Uterus (tissue), 4 donors: ENCODE results near the gene FNTB. TPM values are rescaled to one million over a fixed set of nuclear protein-coding genes. Genes with fewer than 3 reads are reported as not detected.

Experiments used
- DNase-seq, 2 donors: peaks; one replicate each; pipeline ENCODE4 v3.0.0-alpha.2; 2019 to 2020
- H3K27ac ChIP-seq, 2 donors: fragments of 200-600 bp; sonication (generic); 1 replicate in 1 of 2; 2 replicates in 1 of 2; pipeline ENCODE4 v1.5.1; 2016 to 2018
- H3K27me3 ChIP-seq, 2 donors: fragments of 200-600 bp; sonication (generic); one replicate each; pipeline ENCODE4 v1.5.1; 2018 to 2019; ENCODE audit warnings: control low read depth in 1 of 2
- H3K36me3 ChIP-seq, 2 donors: fragments of 200-600 bp; sonication (generic); one replicate each; pipeline ENCODE4 v1.5.1; 2019; ENCODE audit warnings: control low read depth in 1 of 2
- H3K4me1 ChIP-seq, 2 donors: fragments of 200-600 bp; sonication (generic); one replicate each; pipeline ENCODE4 v1.5.1; 2018 to 2019; ENCODE audit warnings: control low read depth in 1 of 2
- H3K4me3 ChIP-seq, 2 donors: fragments of 200-600 bp; sonication (generic); 1 replicate in 1 of 2; 2 replicates in 1 of 2; pipeline ENCODE4 v1.5.1; 2018 to 2019; ENCODE audit warnings: mild to moderate bottlenecking in 1 of 2
- H3K9me3 ChIP-seq, 2 donors: fragments of 200-600 bp; sonication (generic); one replicate each; pipeline ENCODE4 v1.5.1; 2019; ENCODE audit warnings: control low read depth in 1 of 2
- POLR2A ChIP-seq, 2 donors: fragments of 450-650 bp; IDR thresholded peaks; one replicate each; pipeline ENCODE4 v1.6.1; 2016; ENCODE audit warnings: antibody characterized with exemption in 2 of 2, mild to moderate bottlenecking in 1 of 2, moderate library complexity in 1 of 2
- intact Hi-C: fragments of 100-400 bp; cut with DNase I; formaldehyde crosslinking; loops from one replicate; pipeline ENCODE4 v1.15.1; 2023; ENCODE audit warnings: low total_unique reads
- total RNA-seq, 4 donors: library from RNA; depleted of rRNA in 3 of 4; stranded (reverse); fragments of >200 nt in 3 of 4; gene quantifications; one replicate each; pipeline versions ENCODE4 v1.1.0 to v1.2.4, GENCODE V29; 2014 to 2023
- TF ChIP-seq, protein P1 (sequence below), 4 experiments: fragments of 200-600 bp in 2 of 4; fragments of 450-650 bp in 2 of 4; sonication (generic) in 2 of 4; IDR thresholded peaks; one replicate each; pipeline ENCODE4 v1.5.1; 2016 to 2019; ENCODE audit warnings: antibody characterized with exemption in 4 of 4, mild to moderate bottlenecking in 2 of 4, moderate library complexity in 1 of 4
- donor health status: DM: yes; HTN: yes; CAD: no.

The FNTB gene
- total RNA-seq, 4 donors from 2014 or later = 7.4 to 29.7 (median 20.4) TPM

DNA sequence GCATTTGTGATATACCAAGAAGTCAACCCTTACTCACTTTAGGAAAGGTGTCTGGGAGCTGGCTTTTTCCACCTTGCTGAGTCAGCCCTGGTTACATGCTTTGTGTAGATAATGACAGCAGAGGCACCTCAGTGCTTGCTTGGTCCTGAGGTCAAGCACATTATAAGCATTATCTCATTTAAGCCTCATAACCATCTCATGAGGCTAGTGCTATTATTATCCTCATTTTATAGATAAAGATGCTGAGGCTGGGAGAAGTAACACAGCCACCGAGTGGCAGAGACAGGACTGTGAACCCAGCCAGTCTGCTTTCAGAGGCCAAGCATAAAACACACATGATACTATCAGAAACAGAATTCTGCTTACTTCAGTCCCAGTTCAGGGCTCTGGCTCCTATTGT lies 86.2 kb downstream of the FNTB start:
- intact Hi-C loops = no loop called here
- no peaks in the 10 kb centered on the region for H3K36me3 ChIP-seq
- H3K27me3 ChIP-seq = no peaks in the 10 kb centered on the region
- DNase-seq = no peak
- H3K9me3 ChIP-seq = no peaks in the 10 kb centered on the region
- no peaks in the 10 kb centered on the region for H3K4me1 ChIP-seq
- TF ChIP-seq, protein P1, sequence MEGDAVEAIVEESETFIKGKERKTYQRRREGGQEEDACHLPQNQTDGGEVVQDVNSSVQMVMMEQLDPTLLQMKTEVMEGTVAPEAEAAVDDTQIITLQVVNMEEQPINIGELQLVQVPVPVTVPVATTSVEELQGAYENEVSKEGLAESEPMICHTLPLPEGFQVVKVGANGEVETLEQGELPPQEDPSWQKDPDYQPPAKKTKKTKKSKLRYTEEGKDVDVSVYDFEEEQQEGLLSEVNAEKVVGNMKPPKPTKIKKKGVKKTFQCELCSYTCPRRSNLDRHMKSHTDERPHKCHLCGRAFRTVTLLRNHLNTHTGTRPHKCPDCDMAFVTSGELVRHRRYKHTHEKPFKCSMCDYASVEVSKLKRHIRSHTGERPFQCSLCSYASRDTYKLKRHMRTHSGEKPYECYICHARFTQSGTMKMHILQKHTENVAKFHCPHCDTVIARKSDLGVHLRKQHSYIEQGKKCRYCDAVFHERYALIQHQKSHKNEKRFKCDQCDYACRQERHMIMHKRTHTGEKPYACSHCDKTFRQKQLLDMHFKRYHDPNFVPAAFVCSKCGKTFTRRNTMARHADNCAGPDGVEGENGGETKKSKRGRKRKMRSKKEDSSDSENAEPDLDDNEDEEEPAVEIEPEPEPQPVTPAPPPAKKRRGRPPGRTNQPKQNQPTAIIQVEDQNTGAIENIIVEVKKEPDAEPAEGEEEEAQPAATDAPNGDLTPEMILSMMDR (IDR thresholded peaks at IDR 0.05) = no peak
- H3K27ac ChIP-seq = no peak overlapping the region
- H3K4me3 ChIP-seq = no peak overlapping the region

DNA sequence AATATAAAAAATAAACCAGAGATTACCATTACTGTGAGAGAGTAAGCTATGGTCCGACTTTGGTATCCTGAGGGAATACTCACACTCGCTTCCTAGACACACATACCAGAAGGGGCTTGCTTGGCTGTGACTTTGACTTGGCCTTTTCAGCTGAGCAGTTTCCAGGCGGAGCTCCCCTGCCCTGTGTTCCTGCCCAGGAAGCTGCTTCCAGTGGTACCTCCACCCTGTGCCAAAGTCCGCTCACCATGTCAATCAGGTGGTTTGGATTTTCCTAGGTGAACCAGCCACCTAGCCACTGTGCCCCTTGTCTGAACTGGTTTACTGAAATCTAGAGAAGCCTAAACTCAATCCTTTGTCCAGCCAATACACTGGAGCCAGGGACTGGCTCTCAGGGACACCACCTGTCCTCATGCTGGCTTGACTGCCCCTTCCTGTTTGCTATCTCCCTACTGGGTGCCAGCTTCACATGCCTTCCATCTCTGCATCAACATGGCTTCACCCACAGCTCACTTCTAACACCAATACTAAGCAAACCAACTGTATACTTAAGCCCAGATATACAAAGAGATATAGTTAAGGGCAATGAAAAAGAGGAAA lies 87.0 kb downstream of the FNTB start:
- no peaks in the 10 kb centered on the region for H3K4me1 ChIP-seq
- no peaks in the 10 kb centered on the region for H3K27me3 ChIP-seq
- no peaks in the 10 kb centered on the region for H3K9me3 ChIP-seq
- no peak overlapping the region for H3K4me3 ChIP-seq
- no peaks in the 10 kb centered on the region for H3K36me3 ChIP-seq
- intact Hi-C loops = no loop called here
- H3K27ac ChIP-seq = no peak overlapping the region
- TF ChIP-seq, protein P1 (IDR thresholded peaks at IDR 0.05) = no peak
- no peak for TF ChIP-seq POLR2A (IDR thresholded peaks at IDR 0.05)
- DNase-seq = no peak

DNA sequence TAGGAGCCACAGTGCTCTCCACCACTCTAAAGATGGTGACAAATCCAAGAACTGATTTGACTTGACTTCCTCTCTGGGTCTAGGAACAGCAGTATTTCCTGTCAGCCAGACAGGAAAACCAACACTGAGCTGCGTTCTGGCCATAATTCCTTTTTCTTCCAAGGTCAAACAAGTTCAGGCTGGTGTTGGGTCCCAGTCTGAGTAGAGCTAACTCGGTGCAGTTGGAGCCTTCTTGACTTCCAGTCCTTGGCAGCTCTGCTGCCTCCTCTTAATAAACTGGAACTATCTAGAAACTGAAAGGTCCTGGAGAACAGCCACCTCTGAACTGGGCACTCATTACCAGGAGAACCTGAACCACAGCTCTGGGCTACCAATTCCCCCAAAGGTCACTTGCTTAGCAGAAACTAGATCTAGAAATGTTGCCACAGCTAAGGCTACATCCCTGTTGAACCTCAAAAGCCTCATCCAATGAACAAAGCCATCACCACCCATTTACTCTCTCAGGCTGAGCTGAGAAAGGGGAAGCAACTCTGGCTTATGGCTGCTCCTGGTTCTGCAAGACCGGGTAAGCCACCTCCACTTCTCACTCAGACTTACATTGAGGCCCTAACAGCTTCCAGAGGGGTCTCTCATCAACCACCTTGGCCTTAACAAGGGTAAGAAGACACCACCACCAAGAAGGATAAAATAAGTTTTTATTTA lies 87.9 kb downstream of the FNTB start:
- no peaks in the 10 kb centered on the region for H3K27me3 ChIP-seq
- H3K4me1 ChIP-seq = peaks cover 0 to under 1% of the 10 kb centered on the region in 2 donors
- TF ChIP-seq POLR2A (IDR thresholded peaks at IDR 0.05) = no peak
- intact Hi-C loops = no loop called here
- no peaks in the 10 kb centered on the region for H3K9me3 ChIP-seq
- H3K36me3 ChIP-seq = no peaks in the 10 kb centered on the region
- DNase-seq = no peak
- H3K4me3 ChIP-seq = no peak overlapping the region
- no peak overlapping the region for H3K27ac ChIP-seq

DNA sequence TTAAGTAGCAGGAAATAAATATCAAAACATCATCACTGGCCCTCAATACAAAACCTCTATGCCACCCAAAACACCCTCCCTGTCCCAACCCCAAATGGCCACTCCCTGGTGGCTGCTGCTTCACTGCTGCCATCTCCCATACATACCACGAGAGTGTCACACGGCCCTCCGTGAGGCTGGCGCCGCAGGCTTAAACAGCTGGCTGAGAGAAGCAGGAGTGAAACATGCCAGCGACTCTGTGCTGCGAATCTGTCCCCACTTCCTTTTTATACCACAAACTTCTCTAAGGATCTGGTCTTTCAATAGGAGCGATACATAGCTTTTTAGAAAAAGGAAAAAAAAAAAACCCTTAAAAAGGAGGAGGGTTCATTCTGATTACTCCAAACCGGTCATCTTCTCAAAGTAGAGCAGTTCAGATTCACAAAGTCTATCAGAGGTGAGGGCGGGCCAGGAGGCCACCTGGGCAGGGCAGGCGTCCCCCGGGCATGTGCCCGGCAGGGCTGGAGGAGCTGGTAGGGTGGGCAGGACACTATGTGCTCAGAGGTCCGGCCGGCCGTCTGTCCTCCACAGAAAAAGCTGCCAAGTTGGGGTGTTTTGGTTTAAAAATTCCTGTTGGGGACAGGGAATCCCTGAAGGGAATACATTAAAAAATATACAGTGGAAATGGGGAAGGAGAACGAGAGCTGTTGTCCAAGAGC lies 89.1 kb downstream of the FNTB start:
- DNase-seq = no peak
- no peaks in the 10 kb centered on the region for H3K36me3 ChIP-seq
- no peak for TF ChIP-seq POLR2A (IDR thresholded peaks at IDR 0.05)
- TF ChIP-seq, protein P1 (IDR thresholded peaks at IDR 0.05) = no peak
- H3K9me3 ChIP-seq = no peaks in the 10 kb centered on the region
- intact Hi-C loops = no loop called here
- no peak overlapping the region for H3K27ac ChIP-seq
- no peak overlapping the region for H3K4me3 ChIP-seq
- H3K4me1 ChIP-seq = peaks cover 3 to 4% of the 10 kb centered on the region in 2 donors
- no peaks in the 10 kb centered on the region for H3K27me3 ChIP-seq

DNA sequence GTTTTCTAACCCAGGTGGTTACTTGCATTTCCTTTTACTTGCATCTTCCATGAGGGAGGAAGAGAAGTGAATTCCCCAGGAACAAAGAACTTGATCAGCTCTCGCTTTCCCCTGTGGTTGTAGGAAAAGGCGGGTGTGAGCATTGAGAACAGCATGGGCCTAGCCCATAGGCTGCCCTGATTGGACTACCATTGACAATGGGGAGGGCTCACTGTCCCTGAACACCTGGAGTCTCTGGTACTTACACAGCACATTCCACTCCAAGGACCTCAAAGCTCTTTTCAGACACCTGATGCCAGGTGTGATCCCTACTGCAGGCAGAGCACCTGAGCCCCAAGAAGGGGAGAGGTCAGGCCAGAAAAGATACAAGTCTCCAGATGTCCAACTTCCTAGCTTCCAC lies 90.6 kb downstream of the FNTB start:
- Histone ChIP-seq H3K4me1 (peaks cover 3 to 7% of the 10 kb centered on the region in 2 donors), H3K27ac (no peak overlapping the region), H3K4me3 (no peak overlapping the region), H3K27me3 (no peaks in the 10 kb centered on the region), H3K9me3 (no peaks in the 10 kb centered on the region), H3K36me3 (no peaks in the 10 kb centered on the region)
- intact Hi-C loops = no loop called here
- TF ChIP-seq, protein P1 (IDR thresholded peaks at IDR 0.05) = no peak
- TF ChIP-seq POLR2A (IDR thresholded peaks at IDR 0.05) = no peak
- no peak for DNase-seq
